Keratinocyte (primary cell): ENCODE data around the gene TBC1D16. TPM values are rescaled to one million over a fixed set of nuclear protein-coding genes. Genes with fewer than 3 reads are reported as not detected.

ENCODE experiments used
- DNase-seq: peaks from one replicate; pipeline ENCODE4 v3.0.0-alpha.2; 2011; ENCODE audit warnings: low read depth, missing footprints, low spot score
- FAIRE-seq: peaks from 2 replicates; lab custom pipeline; 2011; peaks lifted over from hg19 to GRCh38; lab: Jason Lieb, UNC
- H2AFZ ChIP-seq: 2 replicates; pipeline ENCODE4 v1.6.0; 2012; ENCODE audit warnings: low read length, control low read depth, inconsistent platforms; ENCODE audit not compliant: control insufficient read depth
- H3K27ac ChIP-seq: 2 replicates; pipeline ENCODE4 v1.5.1; 2011; ENCODE audit warnings: low read length; ENCODE audit not compliant: control insufficient read depth, insufficient read depth
- H3K27me3 ChIP-seq: 3 replicates; pipeline ENCODE4 v1.6.0; 2011; ENCODE audit warnings: low read length; ENCODE audit not compliant: control insufficient read depth, insufficient read depth; ENCODE audit errors: extremely low read depth
- H3K36me3 ChIP-seq, 2 experiments: 2 replicates in 1 of 2; 3 replicates in 1 of 2; pipeline ENCODE4 v1.5.1; 2011; ENCODE audit warnings: low read length in 2 of 2, mild to moderate bottlenecking in 1 of 2; ENCODE audit not compliant: control insufficient read depth in 2 of 2, insufficient read depth in 2 of 2; ENCODE audit errors: extremely low read depth in 1 of 2
- H3K4me1 ChIP-seq: 3 replicates; pipeline ENCODE4 v1.5.1; 2011; ENCODE audit warnings: low read length; ENCODE audit not compliant: control insufficient read depth, insufficient read depth; ENCODE audit errors: extremely low read depth
- H3K4me2 ChIP-seq: 3 replicates; pipeline ENCODE4 v1.6.0; 2011; ENCODE audit warnings: low read depth, low read length; ENCODE audit not compliant: control insufficient read depth, insufficient read depth; ENCODE audit errors: extremely low read depth
- H3K4me3 ChIP-seq, 3 experiments: fragments of 200-600 bp in 1 of 3; sonication (generic) in 1 of 3; 2 replicates in 2 of 3; 3 replicates in 1 of 3; pipeline ENCODE4 v1.5.1; 2011 to 2016; ENCODE audit warnings: low read length in 3 of 3, mild to moderate bottlenecking in 3 of 3, control low read depth in 2 of 3, inconsistent platforms in 1 of 3, low read depth in 1 of 3, mixed read lengths in 1 of 3, mixed run types in 1 of 3, moderate library complexity in 1 of 3; ENCODE audit not compliant: control insufficient read depth in 2 of 3, insufficient read depth in 2 of 3; ENCODE audit errors: extremely low read depth in 1 of 3
- H3K79me2 ChIP-seq: 2 replicates; pipeline ENCODE4 v1.6.0; 2012; ENCODE audit warnings: low read length; ENCODE audit not compliant: control insufficient read depth, insufficient read depth
- H3K9ac ChIP-seq: 3 replicates; pipeline ENCODE4 v1.6.0; 2011; ENCODE audit warnings: low read length; ENCODE audit not compliant: control insufficient read depth, insufficient read depth; ENCODE audit errors: extremely low read depth
- H3K9me1 ChIP-seq: 3 replicates; pipeline ENCODE4 v1.6.0; 2011; ENCODE audit warnings: low read length; ENCODE audit not compliant: control insufficient read depth, insufficient read depth; ENCODE audit errors: extremely low read depth
- H3K9me3 ChIP-seq: 2 replicates; pipeline ENCODE4 v1.5.1; 2012; ENCODE audit warnings: low read depth, low read length; ENCODE audit not compliant: control insufficient read depth
- H4K20me1 ChIP-seq: 3 replicates; pipeline ENCODE4 v1.6.0; 2011; ENCODE audit warnings: low read length; ENCODE audit not compliant: control insufficient read depth, insufficient read depth; ENCODE audit errors: extremely low read depth
- EZH2 ChIP-seq: IDR thresholded peaks from one replicate; pipeline ENCODE4 v1.6.1; 2012; ENCODE audit warnings: inconsistent platforms, mild to moderate bottlenecking, low read length, moderate library complexity
- dilution Hi-C: fragments of 300-500 bp; cut with MboI; formaldehyde crosslinking; loops from one replicate; pipeline ENCODE4 v1.7.0; 2020; ENCODE audit warnings: low sequenced_read_pairs; ENCODE audit not compliant: extremely low pct_ligation_motif_present
- polyA plus RNA-seq, 5 experiments: library from polyadenylated mRNA; depleted of rRNA in 3 of 5; stranded (reverse) in 3 of 5; stranded (forward) in 1 of 5; unstranded in 1 of 5; fragments of >200 nt; gene quantifications; 1 replicate in 1 of 5; 2 replicates in 3 of 5; 3 replicates in 1 of 5; pipeline versions ENCODE4 v1.2.1 to v1.2.3, GENCODE V29; 2011 to 2012; ENCODE audit warnings: missing spikeins in 2 of 5, low read depth in 1 of 5, low replicate concordance in 1 of 5
- TF ChIP-seq, protein P1 (sequence below), 3 experiments: IDR thresholded peaks in 1 of 3; conservative IDR thresholded peaks in 1 of 3; optimal IDR thresholded peaks in 1 of 3; 2 replicates in 2 of 3; 3 replicates in 1 of 3; pipeline versions ENCODE3 to v1.5.1; 2011; ENCODE audit warnings: low read length in 3 of 3, mild to moderate bottlenecking in 3 of 3, moderate library complexity in 2 of 3, control low read depth in 1 of 3, inconsistent platforms in 1 of 3; ENCODE audit not compliant: insufficient read depth in 2 of 3; ENCODE audit errors: extremely low read depth in 1 of 3

TBC1D16 gene
- polyA plus RNA-seq, 1 donor (not counting 4 experiments of a cell fraction or from before 2014, with no cell fraction given): 8.6 TPM

DNA sequence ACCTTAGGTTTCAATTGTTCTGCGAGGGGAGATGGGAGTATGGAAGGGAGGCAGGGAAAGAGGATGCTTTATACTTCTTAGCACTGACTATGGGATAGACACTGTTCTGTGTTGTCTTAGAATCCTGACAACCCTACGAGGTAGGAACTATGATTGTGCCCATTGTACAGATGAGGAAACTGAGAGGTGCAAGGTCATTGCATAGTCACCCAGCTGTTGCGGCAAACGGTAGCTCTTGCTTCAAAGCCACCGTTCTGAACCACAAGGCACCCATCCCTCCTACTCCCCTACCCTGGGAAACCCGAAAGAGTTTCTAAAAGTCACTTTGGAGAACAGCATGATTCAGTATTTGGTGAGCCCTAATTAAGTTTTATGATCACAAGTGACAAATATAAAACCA is 8.3 kb upstream of the TBC1D16 start:
- DNase-seq (no peak), FAIRE-seq (no peak)
- Histone ChIP-seq H3K9me1 (no peaks in the 10 kb centered on the region), H3K36me3 (no peaks in the 10 kb centered on the region), H3K4me1 (no peaks in the 10 kb centered on the region), H3K79me2 (no peaks in the 10 kb centered on the region), H4K20me1 (no peaks in the 10 kb centered on the region), H3K9ac (no peak overlapping the region), H3K27ac (no peak overlapping the region), H3K27me3 (no peaks in the 10 kb centered on the region), H3K4me3 (no peak overlapping the region), H3K4me2 (no peak overlapping the region), H3K9me3 (no peaks in the 10 kb centered on the region), H2AFZ (no peak overlapping the region)
- dilution Hi-C loops: no loop called here
- TF ChIP-seq EZH2: no peak
- TF ChIP-seq, protein P1, sequence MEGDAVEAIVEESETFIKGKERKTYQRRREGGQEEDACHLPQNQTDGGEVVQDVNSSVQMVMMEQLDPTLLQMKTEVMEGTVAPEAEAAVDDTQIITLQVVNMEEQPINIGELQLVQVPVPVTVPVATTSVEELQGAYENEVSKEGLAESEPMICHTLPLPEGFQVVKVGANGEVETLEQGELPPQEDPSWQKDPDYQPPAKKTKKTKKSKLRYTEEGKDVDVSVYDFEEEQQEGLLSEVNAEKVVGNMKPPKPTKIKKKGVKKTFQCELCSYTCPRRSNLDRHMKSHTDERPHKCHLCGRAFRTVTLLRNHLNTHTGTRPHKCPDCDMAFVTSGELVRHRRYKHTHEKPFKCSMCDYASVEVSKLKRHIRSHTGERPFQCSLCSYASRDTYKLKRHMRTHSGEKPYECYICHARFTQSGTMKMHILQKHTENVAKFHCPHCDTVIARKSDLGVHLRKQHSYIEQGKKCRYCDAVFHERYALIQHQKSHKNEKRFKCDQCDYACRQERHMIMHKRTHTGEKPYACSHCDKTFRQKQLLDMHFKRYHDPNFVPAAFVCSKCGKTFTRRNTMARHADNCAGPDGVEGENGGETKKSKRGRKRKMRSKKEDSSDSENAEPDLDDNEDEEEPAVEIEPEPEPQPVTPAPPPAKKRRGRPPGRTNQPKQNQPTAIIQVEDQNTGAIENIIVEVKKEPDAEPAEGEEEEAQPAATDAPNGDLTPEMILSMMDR (optimal IDR thresholded peaks at IDR 0.05 in 1 of 3, IDR thresholded peaks at IDR 0.05 in 1 of 3, conservative IDR thresholded peaks at IDR 0.05 in 1 of 3; ENCODE audit: extremely low read depth in 1 of 3, insufficient read depth in 2 of 3, low read length in 3 of 3): no peak

- Histone ChIP-seq H3K27ac (peak overlapping the region; percentile 43), H3K79me2 (peaks cover 13% of the 10 kb centered on the region), H3K9me1 (no peaks in the 10 kb centered on the region), H3K4me1 (peaks cover 7% of the 10 kb centered on the region), H2AFZ (peak overlapping the region; percentile 96), H3K4me2 (peak overlapping the region; percentile 82), H3K4me3 (peak overlapping the region; percentile 79 to 82 (median 81)), H3K36me3 (no peaks in the 10 kb centered on the region), H3K27me3 (no peaks in the 10 kb centered on the region), H4K20me1 (no peaks in the 10 kb centered on the region), H3K9ac (peak overlapping the region; percentile 89), H3K9me3 (no peaks in the 10 kb centered on the region)
- no peak for FAIRE-seq
- no peak for TF ChIP-seq EZH2
- TF ChIP-seq, protein P1 (optimal IDR thresholded peaks at IDR 0.05 in 1 of 3, IDR thresholded peaks at IDR 0.05 in 1 of 3, conservative IDR thresholded peaks at IDR 0.05 in 1 of 3; ENCODE audit: extremely low read depth in 1 of 3, insufficient read depth in 2 of 3, low read length in 3 of 3): no peak
- dilution Hi-C loops: no loop called here
- DNase-seq: no peak
Observed at GRCh38 chr17:80036715-80037477, 1.2 kb upstream of the TBC1D16 start.
